GM12892 (cell line): ENCODE measurements around the gene DCC.

Source experiments
- POLR2A ChIP-seq: IDR thresholded peaks from 2 replicates; pipeline ENCODE4 v1.6.1; 2011; ENCODE audit warnings: low read depth, low read length, control low read depth
- POLR2AphosphoS5 ChIP-seq: IDR thresholded peaks from 2 replicates; pipeline ENCODE4 v1.6.1; 2011; ENCODE audit warnings: low read depth, low read length, control low read depth

DNA sequence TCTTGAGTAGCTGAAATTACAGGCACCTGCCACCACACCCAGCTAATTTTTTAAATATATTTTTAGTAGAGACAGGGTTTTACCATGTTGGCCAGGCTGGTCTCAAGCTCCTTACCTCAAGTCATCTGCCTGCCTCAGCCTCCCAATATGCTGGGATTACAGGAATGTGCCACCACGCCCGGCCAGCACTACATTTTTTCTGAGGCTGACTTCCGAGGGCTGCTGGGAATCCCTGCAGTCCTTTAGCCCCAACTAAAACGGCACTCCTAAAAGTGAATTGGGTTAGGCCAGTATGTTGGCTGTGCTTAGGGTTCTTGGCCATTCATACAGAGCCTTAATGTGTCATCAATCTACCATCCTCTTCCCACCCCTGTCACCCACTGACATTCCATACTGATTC is 375.4 kb downstream of the DCC start:
- TF ChIP-seq POLR2AphosphoS5 (no peak), POLR2A (no peak)
